Erythroblast (primary cell): Measurements from ENCODE around the gene BBS7.

ENCODE experiments used
- GATA1 ChIP-seq: IDR thresholded peaks from 2 replicates; pipeline ENCODE4 v1.6.1; 2011; ENCODE audit warnings: low read depth, mild to moderate bottlenecking, control low read depth, low read length, moderate library complexity
- POLR2A ChIP-seq: IDR thresholded peaks from 2 replicates; pipeline ENCODE4 v1.6.1; 2011; ENCODE audit warnings: mild to moderate bottlenecking, low read length

- TF ChIP-seq POLR2A (no peak), GATA1 (no peak)
Measured at GRCh38 chr4:121885115-121885514, 14.8 kb upstream of the BBS7 start.
